ENCODE measurements around the gene C4A.
"Not testable (repeated sequence)": the region's sequence is repeated elsewhere in the genome, so short reads cannot be mapped to it uniquely, and the experiment has no call there.

C4A gene

DNA sequence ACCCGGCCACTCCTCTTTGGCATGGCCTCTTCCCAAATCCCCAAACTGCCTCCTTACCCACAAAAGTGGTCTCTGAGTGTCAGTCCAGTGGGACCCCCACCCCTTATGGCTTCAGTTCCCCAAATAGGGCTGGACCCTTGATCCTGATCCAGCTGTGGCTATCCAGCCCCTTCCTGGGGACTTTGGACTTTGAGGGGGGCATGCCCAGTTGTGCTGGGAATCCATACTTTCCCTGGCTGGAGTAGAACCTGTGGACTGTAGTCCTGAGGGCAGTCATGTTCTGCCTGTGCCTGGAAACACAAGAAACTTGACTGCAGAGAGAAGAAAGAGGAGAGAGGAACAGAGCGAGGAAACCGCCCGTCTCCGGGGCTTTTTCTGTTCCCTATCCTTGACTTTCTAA lies 55.3 kb downstream of the C4A start:
- not testable (repeated sequence) for FAIRE-seq

DNA sequence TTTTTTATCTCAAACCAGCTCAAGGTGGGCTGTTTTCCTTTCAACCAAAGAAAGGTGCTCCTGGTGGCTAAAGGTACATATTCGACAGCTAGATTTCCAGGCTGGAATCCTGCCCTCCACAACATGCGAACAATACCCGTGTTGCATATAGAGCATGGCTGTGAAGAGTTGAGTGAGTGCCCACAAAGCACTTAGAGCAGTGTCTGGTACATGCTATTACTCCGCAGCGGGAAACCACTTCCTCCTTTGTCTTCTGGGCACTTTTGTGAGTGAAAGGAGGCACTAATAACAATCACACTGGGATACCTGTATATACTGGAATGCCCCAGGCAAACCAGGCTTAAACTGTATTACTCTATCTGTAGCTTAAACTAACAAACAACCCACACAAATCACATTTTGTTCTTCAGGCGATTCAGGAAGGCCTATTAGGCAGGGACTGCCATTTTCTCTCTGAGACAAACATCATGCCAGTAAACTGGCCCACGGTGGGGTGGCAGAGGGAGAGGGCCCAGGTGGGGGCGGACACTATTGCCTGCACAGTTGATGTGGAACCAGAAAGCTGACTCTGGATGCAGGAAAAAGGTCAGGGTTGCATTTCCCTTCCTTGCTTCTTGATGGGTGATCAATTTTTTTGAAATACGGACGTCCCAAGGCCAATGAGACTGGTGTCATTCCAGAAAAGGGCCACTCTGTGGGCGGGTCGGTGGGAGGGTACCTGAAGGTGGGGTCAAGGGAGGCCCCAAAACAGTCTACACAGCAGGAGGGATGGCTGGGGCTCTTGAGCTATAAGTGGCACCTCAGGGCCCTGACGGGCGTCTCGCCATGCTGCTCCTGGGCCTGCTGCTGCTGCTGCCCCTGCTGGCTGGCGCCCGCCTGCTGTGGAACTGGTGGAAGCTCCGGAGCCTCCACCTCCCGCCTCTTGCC lies 56.0 kb downstream of the C4A start, which contains the start of gene CYP21A2:
TSS of gene CYP21A2 (plus strand) at position 818 of the 927 bp plus-strand sequence. CDS start at position 826, 8 bp downstream.
- FAIRE-seq = not testable (repeated sequence)

DNA sequence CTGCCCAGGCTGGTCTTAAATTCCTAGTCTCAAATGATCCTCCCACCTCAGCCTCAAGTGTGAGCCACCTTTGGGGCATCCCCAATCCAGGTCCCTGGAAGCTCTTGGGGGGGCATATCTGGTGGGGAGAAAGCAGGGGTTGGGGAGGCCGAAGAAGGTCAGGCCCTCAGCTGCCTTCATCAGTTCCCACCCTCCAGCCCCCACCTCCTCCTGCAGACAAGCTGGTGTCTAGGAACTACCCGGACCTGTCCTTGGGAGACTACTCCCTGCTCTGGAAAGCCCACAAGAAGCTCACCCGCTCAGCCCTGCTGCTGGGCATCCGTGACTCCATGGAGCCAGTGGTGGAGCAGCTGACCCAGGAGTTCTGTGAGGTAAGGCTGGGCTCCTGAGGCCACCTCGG lies 57.0 kb downstream of the C4A start:
- not testable (repeated sequence) for FAIRE-seq

DNA sequence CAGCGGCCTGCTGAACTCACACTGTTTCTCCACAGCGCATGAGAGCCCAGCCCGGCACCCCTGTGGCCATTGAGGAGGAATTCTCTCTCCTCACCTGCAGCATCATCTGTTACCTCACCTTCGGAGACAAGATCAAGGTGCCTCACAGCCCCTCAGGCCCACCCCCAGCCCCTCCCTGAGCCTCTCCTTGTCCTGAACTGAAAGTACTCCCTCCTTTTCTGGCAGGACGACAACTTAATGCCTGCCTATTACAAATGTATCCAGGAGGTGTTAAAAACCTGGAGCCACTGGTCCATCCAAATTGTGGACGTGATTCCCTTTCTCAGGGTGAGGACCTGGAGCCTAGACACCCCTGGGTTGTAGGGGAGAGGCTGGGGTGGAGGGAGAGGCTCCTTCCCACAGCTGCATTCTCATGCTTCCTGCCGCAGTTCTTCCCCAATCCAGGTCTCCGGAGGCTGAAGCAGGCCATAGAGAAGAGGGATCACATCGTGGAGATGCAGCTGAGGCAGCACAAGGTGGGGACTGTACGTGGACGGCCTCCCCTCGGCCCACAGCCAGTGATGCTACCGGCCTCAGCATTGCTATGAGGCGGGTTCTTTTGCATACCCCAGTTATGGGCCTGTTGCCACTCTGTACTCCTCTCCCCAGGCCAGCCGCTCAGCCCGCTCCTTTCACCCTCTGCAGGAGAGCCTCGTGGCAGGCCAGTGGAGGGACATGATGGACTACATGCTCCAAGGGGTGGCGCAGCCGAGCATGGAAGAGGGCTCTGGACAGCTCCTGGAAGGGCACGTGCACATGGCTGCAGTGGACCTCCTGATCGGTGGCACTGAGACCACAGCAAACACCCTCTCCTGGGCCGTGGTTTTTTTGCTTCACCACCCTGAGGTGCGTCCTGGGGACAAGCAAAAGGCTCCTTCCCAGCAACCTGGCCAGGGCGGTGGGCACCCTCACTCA lies 57.7 kb downstream of the C4A start:
- not testable (repeated sequence) for FAIRE-seq

DNA sequence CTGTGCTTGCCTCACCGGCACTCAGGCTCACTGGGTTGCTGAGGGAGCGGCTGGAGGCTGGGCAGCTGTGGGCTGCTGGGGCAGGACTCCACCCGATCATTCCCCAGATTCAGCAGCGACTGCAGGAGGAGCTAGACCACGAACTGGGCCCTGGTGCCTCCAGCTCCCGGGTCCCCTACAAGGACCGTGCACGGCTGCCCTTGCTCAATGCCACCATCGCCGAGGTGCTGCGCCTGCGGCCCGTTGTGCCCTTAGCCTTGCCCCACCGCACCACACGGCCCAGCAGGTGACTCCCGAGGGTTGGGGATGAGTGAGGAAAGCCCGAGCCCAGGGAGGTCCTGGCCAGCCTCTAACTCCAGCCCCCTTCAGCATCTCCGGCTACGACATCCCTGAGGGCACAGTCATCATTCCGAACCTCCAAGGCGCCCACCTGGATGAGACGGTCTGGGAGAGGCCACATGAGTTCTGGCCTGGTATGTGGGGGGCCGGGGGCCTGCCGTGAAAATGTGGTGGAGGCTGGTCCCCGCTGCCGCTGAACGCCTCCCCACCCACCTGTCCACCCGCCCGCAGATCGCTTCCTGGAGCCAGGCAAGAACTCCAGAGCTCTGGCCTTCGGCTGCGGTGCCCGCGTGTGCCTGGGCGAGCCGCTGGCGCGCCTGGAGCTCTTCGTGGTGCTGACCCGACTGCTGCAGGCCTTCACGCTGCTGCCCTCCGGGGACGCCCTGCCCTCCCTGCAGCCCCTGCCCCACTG lies 58.6 kb downstream of the C4A start:
- not testable (repeated sequence) for FAIRE-seq

DNA sequence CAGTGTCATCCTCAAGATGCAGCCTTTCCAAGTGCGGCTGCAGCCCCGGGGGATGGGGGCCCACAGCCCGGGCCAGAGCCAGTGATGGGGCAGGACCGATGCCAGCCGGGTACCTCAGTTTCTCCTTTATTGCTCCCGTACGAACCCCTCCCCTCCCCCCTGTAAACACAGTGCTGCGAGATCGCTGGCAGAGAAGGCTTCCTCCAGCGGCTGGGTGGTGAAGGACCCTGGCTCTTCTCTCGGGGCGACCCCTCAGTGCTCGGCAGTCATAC lies 59.1 kb downstream of the C4A start:
- not testable (repeated sequence) for FAIRE-seq

DNA sequence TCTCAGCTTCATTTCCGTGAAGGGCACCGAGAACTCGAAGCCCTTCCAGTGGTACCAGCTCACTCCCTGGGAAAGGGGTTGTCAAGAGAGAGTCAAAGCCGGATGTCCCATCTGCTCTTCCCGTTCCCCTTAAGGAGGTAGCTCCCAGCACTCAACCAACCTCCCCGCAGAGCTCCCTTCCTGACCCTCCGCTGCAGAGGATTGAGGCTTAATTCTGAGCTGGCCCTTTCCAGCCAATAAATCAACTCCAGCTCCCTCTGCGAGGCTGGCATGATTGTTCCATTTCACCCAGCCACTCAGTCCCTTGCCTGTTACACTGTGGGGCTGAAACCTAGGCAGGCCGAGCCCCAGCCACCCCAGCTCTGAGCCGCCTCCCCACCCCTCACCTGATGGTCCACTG lies 59.5 kb downstream of the C4A start:
- FAIRE-seq = not testable (repeated sequence)

DNA sequence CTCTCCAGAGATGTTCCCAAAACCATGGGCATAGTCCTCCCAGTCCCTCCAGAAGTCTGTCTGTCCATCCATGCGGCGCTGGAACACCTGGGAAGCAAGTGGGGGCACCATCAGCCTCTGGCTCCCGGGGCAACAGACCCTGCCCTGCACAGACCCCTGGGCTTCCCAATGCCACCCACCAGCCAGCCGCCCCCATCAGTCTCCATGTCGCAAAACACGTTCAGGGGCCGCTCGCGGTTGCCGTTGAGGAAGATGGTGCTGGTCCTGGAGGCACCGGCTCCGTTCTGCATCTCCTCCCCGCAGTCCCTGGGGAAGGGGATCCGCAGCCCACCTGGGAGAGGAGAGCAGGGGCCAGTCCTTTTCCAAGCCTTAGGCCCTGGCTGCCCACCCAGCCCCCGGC lies 60.4 kb downstream of the C4A start:
- FAIRE-seq = not testable (repeated sequence)

DNA sequence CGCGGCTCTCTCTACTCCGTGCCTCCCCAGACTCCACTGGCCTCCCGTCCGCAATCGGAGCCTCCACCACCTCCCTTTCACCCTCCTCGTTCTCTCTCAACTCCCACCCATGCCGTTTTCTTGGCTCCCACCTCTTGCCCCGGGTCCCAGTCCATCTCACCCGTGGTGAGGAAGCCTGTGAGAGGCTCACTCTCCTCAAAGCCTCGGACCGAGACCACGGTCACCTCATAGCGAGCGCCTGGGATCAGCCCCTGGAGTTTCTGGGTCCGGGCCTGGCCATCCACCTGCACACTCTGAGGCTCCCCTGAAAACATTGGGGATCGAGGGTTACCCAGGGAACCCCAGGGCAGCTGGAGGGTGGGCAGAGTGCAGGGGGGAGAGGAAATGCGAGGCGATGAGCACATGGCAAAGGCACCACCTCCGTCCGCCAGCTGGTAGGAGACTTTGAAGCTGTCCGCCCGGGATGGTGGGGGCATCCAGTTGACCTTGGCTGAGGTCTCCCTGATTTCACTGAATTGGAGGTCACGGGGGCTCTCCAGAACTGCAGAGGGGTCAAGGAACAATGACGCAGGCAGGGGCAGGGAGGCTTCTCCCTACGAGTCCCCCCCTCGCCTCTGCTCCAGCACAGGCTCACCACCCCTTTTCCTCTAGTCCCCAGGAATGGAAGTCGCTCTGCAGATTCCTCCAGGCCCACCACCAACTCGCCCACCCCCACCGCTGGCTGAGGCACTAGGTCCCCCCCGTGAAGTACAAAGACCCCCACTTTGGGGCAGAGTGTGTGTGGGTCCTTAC lies 61.9 kb downstream of the C4A start:
- not testable (repeated sequence) for FAIRE-seq

DNA sequence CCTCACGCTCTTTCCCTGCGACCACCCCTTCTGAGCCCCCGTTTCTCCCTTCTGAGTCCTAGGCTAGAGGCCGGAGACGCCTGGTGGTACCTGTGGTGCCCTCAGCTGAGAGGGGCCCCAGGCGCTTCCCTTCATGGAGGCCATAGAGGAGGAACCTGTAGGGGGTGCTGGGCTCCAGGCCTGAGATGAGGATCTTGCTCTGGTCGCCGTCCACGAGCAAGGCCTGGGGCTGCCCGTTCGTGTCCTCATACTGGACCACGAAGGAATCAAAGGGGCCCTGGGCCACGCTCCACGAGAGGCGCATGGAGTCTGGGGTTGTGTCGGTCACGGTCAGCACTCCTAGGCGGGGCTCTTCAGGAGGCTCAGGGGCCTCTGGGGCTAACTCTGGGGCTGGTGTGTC lies 63.1 kb downstream of the C4A start:
- FAIRE-seq = not testable (repeated sequence)

DNA sequence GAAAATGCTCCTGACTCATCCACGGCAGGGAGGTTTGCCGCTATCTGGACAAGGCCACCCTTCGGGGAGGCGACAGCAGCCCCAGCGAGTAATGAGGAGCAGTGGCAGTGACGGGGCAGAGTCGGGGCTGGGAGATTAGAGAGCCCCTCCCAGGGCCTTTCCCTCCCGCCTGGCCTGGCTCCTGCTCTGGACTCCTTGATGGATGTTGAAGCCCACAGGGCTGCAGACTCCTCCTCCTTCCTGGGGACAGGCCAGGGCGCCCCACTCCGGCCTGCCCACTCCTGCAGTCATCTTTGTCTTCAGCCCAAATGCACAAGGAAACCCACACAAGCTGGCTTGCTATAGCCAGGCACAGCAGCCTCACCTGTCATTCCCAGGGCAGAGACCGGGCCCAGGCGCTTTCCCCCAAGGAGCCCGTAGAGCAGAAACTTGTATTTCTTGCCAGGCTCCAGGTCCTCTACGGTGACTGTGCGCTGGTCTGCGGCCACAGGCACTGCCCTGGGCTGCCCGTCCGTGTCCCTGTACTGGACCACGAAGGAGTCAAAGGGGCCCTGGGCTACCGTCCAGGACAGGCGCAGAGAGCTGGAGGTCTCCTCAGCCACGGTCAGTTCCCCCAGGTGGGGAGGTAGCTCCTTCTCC lies 64.1 kb downstream of the C4A start:
- FAIRE-seq = no peak

DNA sequence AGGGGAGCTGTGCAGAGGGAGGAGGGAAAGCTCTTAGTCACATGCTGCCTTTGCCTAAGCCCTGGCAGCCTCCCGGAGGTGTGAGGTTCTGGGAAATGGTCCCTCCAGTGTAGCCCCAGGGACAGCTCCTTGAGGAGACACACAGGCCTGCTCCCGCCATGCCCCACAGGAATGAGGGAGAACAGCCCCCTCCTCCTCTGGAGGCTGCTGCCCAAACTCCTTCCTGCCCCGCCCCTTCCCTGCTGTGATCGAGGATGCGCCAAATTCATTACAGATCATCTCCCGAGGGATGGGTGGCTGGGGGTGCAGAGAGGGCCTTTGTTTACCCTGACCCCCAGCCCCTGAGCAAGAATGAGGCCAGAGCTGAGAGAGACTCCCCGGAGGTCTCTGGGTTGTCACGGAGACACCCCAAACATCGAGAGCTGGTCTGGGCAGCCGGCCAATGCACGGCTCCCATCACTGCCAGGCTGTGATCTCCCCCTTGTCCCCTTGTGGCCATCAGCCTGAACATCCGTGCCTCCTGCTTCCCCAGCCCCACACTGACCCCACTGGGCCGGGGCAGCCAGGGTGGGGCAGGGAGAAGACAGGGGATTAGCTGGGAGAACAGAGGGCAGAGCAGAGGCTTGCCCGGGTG lies 64.7 kb downstream of the C4A start:
- FAIRE-seq = no peak

DNA sequence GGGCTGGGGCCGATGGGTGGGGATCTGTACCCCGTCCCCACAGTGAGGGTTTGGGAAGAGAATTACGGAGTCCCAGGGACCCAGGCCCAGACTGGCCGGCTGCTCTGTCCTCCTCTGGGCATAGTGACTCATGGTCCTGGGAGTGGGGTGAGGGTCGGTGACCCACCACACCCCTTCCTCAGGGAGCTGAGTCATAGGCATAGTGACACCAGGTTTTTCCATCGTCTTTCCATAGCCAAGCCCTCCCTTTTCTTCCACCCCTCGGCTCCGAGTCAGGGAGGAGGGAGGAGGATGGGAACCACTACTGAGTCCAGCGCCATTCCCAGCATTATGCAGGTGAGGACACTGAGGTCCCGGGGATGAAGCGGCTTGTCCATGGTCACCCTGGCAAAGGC lies 65.2 kb downstream of the C4A start:
- FAIRE-seq = no peak

DNA sequence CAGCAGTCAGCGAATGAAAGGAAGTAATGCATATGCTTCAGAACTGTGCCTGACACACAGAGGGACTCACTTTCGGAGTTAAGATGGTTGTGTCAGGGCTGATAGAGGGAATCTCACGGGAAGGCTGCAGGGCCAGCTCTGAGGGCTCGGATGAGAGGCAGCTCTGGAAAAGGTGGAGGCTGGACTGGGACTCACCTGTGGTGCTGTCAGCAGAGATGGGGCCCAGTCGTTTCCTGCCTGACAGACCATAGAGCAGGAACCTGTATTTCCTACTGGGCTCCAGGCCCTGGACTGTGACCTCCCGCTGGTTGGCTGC lies 65.6 kb downstream of the C4A start:
- no peak for FAIRE-seq

DNA sequence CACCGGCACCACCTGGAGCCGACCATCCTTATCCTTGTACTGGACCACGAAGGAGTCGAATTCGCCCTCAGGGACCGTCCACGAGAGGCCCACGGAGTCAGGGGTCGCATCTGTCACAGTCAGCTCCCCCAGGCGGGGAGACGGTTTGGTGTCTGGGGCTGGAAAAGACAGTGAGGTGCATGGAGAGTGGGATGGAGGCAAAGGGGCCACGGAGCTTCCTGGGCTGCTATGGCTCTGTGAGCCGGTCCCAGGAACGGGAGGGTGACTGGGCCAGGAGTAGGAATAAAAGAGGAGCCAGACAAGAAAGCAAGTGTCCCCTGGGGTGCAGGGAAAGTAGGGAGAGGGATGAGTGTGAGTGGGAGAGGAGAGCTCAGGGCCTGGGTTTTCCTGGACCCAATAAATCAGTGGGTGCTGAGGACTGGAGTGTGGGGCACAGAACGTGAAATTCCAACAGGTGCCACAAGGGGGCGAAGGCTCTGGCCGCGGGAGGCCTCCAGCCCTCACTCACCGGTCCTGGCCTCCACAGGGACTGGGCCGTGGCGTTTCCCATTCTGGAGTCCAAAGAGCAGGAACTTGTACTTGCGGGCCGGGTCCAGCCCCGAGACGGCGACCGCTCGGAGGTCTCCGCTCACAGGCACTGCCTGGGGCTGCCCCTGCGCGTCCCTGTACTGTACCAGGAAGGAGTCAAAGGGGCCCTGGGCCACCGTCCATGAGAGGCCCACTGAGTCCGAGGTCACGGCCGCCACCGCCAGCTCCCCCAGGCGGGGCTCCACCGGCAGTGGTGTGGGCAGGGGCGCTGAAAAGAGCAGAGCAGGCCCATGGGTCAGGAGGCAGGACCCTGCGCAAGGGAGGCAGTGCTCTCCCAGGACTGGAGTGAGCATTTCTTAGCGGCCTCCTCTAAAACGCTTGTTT lies 66.3 kb downstream of the C4A start:
- no peak for FAIRE-seq

DNA sequence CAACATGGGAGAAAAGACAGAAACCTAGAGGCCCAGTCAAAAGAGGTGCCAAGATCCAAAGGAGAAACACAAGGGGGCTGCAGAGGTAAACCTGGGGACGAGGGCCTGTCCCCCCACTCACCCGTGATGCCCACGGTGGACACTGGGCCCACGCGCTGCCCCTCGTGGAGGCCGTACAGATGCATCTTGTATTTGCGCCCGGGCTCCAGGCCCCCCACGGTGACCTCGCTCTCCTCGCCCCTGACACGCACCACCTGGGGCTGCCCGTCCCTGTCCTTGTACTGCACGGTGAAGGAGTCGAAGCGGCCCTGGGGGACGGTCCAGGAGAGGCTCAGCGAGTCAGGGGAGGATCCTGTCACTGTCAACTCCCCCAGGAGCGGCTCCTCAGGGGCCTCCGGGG lies 67.3 kb downstream of the C4A start:
- FAIRE-seq = not testable (repeated sequence)

DNA sequence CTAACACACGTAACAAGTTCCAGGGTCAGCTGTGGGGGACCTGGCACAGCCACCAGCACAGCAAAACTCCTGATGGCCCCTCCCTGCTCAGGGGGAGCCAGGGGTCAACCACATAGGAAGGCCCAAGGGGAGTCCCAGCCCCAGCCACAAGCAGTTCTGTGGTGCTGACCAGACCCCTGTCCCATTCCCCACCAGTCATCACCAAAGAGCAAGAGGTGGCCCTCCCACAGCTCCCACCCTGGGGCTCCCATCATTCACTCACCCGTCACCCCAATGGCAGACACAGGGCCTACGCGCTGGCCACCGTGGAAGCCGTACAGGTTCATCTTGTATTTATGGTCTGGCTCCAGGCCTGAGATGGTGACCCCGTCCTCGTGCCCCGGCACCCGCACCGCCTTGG lies 67.9 kb downstream of the C4A start:
- FAIRE-seq = not testable (repeated sequence)

DNA sequence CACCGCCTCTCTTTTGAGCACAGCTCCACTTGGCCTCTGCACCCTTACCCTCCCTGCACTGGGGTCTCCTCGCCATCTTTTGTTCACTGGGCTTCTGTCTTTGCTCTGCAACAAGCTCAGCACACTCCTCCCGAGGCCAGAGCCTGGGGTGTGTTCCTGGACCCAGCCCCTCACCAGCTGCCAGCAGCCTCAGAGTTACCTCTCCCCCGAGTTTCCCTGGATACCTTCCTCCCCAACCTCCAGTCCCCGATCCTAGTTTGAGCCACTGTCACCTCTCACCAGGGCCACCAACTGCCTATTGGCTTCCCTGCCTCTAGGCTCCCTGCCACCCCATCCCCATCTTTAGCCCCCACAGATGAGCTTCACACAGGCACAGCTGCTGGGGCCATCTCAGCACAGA lies 68.7 kb downstream of the C4A start:
- no peak for FAIRE-seq
